Fibroblast of skin of left quadriceps (primary cell): ENCODE measurements around the gene MTNR1A.

ENCODE experiments used
- DNase-seq, 2 experiments: peaks; one replicate each; pipeline ENCODE4 v3.0.0-alpha.2; 2013; ENCODE audit warnings: low read depth in 2 of 2

Gene MTNR1A

GRCh38 chr4:186554914-186555827 is at the start of gene MTNR1A:
Gene MTNR1A, minus strand, starts transcription at chr4:186555567. Its CDS starts 202 bp downstream, at chr4:186555365.
- no peak for DNase-seq

- no peak for DNase-seq
Measured at GRCh38 chr4:186604124-186604807, 48.9 kb upstream of the MTNR1A start.

- no peak for DNase-seq
Measured at GRCh38 chr4:186602978-186603377, 47.6 kb upstream of the MTNR1A start.

GRCh38 chr4:186599483-186599882 is 44.1 kb upstream of the MTNR1A start:
- no peak for DNase-seq

GRCh38 chr4:186598686-186599085 is 43.3 kb upstream of the MTNR1A start:
- DNase-seq: no peak

GRCh38 chr4:186596850-186597390 is 41.6 kb upstream of the MTNR1A start:
- DNase-seq: no peak

GRCh38 chr4:186596346-186596745 is 41.0 kb upstream of the MTNR1A start:
- DNase-seq: no peak

GRCh38 chr4:186593587-186593973 is 38.2 kb upstream of the MTNR1A start:
- DNase-seq: no peak

GRCh38 chr4:186592966-186593586 is 37.7 kb upstream of the MTNR1A start:
- DNase-seq: peak; percentile 74 to 75

- no peak for DNase-seq
Measured at GRCh38 chr4:186592445-186592844, 37.1 kb upstream of the MTNR1A start.

- no peak for DNase-seq
Measured at GRCh38 chr4:186591651-186592050, 36.3 kb upstream of the MTNR1A start.

GRCh38 chr4:186588503-186588902 is 33.1 kb upstream of the MTNR1A start:
- no peak for DNase-seq

GRCh38 chr4:186587416-186588018 is 32.1 kb upstream of the MTNR1A start:
- peak; percentile 18 to 24 for DNase-seq

- no peak for DNase-seq
Measured at GRCh38 chr4:186586205-186586604, 30.8 kb upstream of the MTNR1A start.

- DNase-seq: no peak
Measured at GRCh38 chr4:186584912-186585311, 29.5 kb upstream of the MTNR1A start.

- DNase-seq: no peak
Measured at GRCh38 chr4:186581421-186581820, 26.1 kb upstream of the MTNR1A start.

- no peak for DNase-seq
Measured at GRCh38 chr4:186580669-186581068, 25.3 kb upstream of the MTNR1A start.

GRCh38 chr4:186570193-186570996 is 15.0 kb upstream of the MTNR1A start:
- peak in 1 of 2 experiments; percentile 15 for DNase-seq

GRCh38 chr4:186569533-186570192 is 14.3 kb upstream of the MTNR1A start:
- DNase-seq: no peak

- no peak for DNase-seq
Measured at GRCh38 chr4:186566068-186566467, 10.7 kb upstream of the MTNR1A start.
